Measurements from ENCODE around the gene FTL. TPM values are rescaled to one million over a fixed set of nuclear protein-coding genes. Genes with fewer than 3 reads are reported as not detected.

FTL gene
- total RNA-seq, 2 experiments from 2014 or later, result 1,296 to 1,324 TPM

DNA sequence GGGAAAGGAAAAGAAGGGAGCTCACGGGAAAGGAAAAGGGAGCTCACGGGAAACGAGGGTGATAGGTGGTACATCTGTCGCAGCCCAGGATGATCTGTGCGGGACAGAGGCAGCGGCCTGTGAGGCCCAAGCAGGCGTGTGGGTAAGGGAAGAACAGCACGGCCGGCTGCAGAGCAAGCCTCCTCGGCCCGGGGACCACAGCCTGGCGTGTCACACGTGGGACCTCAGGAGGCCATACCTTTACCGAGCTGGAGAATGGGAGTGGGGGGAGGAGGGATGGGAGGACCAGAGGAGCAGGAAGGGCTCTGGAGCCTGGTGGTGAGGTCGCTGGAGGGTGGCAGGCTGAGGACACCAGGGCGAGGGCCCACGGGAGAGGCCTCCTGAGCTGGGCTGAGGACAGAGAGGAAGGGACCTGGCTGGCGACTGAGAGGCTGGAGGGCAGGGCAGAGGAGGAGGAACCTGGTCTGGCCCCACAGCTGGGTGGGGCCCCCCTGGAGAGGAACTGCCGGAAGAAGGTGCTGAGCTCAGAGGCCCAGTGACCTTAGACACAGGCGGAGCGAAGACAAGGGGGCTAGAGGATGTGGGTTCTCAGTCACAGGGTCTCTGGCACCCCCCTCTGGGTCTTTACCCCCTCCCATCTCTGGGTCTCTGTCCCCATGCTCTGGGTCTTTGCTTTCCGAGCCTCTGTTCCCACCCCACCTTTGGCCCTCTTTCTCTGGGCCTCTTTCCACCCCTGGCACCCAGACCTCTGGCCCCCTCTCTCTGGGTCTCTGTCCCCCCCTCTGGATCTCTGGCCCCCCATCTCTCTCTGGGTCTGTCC lies 2.9 kb upstream of the FTL start:
- H3K27me3 Mint-ChIP-seq, result no peaks in the 10 kb centered on the region
- H3K27ac Mint-ChIP-seq, result peak overlapping the region; percentile 100
- TF ChIP-seq, protein P1, sequence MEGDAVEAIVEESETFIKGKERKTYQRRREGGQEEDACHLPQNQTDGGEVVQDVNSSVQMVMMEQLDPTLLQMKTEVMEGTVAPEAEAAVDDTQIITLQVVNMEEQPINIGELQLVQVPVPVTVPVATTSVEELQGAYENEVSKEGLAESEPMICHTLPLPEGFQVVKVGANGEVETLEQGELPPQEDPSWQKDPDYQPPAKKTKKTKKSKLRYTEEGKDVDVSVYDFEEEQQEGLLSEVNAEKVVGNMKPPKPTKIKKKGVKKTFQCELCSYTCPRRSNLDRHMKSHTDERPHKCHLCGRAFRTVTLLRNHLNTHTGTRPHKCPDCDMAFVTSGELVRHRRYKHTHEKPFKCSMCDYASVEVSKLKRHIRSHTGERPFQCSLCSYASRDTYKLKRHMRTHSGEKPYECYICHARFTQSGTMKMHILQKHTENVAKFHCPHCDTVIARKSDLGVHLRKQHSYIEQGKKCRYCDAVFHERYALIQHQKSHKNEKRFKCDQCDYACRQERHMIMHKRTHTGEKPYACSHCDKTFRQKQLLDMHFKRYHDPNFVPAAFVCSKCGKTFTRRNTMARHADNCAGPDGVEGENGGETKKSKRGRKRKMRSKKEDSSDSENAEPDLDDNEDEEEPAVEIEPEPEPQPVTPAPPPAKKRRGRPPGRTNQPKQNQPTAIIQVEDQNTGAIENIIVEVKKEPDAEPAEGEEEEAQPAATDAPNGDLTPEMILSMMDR (IDR thresholded peaks at IDR 0.05), result no peak
- peaks cover 60% of the 10 kb centered on the region for H3K4me1 Mint-ChIP-seq (ENCODE audit: low read depth)
- DNase-seq (peak; percentile 80), ATAC-seq (peak; percentile 40)
- ChIA-PET POLR2A (interaction anchor here (0.7 to 1.5 kb wide), 7 partner anchors 8 to 90 kb away, joined by 3 to 6 read pairs (median 4); partner anchors contain the start of gene PPP1R15A), CTCF (interaction anchor here (0.8 to 1.1 kb wide), 3 partner anchors 8 to 174 kb away, joined by 3 to 6 read pairs (median 4); no protein-coding TSS in a partner anchor)
- peaks cover 45% of the 10 kb centered on the region for H3K36me3 Mint-ChIP-seq (ENCODE audit: low read depth)
- no peaks in the 10 kb centered on the region for H3K9me3 Mint-ChIP-seq
- H3K4me3 Mint-ChIP-seq, result peak overlapping the region; percentile 98
- intact Hi-C loops (cut with micrococcal nuclease), result loop anchor here (10.0 kb wide), 1 partner anchor 87 kb away; the partner anchor contains the start of gene PPP1R15A

DNA sequence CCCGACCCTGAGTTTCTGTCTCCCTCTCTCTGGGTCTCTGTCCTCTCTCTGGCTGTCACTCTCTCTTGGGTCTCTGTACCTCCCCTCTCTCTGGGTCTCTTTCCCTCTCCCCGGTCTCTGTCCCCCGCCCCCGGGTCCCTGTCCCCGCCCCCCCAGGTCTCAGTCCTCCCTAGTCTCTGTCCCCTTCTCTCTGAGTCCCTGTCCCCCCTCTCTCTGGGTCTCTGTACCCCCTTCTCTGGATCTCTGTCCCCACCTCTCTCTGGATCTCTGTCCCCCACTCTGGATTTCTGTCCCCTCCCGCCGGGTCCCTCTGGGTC lies 2.3 kb upstream of the FTL start:
- DNase-seq (no peak), ATAC-seq (no peak)
- POLR2A ChIA-PET, result interaction anchor here (0.7 to 1.5 kb wide), 4 partner anchors 8 to 90 kb away, joined by 3 to 5 read pairs (median 4); partner anchors contain the start of gene PPP1R15A
- TF ChIP-seq, protein P1 (IDR thresholded peaks at IDR 0.05), result no peak
- CTCF ChIA-PET, result interaction anchor here (0.8 to 1.1 kb wide), 3 partner anchors 8 to 175 kb away, joined by 3 to 6 read pairs (median 4); no protein-coding TSS in a partner anchor
- Mint-ChIP-seq H3K27ac (peak overlapping the region; percentile 100), H3K27me3 (no peaks in the 10 kb centered on the region), H3K36me3 (ENCODE audit: low read depth) (peaks cover 45% of the 10 kb centered on the region), H3K9me3 (no peaks in the 10 kb centered on the region), H3K4me3 (peak overlapping the region; percentile 98), H3K4me1 (ENCODE audit: low read depth) (peaks cover 60% of the 10 kb centered on the region)
- intact Hi-C loops (cut with micrococcal nuclease), result loop anchor here (10.0 kb wide), 1 partner anchor 88 kb away; the partner anchor contains the start of gene PPP1R15A

DNA sequence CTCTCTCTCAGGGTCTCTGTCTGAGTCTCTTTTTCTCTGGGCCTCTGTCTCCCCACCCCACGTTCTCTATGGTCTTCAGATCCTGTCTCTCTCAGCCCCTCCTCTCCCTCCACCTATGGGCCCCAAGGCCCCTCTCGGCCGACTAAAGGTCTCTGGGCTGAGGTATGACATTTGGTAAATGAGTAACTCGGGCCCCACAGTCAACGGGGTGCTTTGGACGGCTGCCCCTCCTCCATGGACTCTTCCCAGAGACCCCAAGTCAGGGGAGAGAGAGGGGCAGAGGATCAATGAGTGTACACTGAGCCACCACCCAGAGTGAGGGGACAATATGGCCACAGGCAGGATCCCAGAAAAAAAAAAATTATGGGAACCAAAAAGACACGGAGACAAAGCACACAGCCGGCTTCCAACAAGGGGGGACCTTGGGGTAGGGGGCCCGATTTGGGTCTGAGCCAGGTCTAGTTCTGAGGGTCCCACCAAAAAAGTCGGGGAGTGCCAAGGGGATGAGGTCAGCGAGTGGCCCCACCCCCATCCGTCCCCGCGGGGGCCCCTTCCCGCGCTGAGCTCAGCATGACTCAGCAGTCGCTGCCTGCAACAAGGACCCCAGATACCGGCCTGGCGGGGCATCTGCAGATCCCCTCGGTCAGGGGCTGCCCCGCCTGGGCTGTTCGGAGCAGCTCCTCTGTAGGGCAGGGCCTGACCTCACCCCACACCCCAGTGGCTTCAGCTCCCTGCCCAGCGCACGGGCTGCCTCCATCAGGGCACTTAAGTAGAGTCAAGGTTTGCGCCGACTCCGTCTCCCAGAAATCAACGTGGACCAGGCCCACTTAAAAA lies 1.5 kb upstream of the FTL start:
- Mint-ChIP-seq H3K4me3 (peak overlapping the region; percentile 98), H3K36me3 (ENCODE audit: low read depth) (peaks cover 42% of the 10 kb centered on the region), H3K4me1 (ENCODE audit: low read depth) (peaks cover 60% of the 10 kb centered on the region), H3K9me3 (no peaks in the 10 kb centered on the region), H3K27me3 (no peaks in the 10 kb centered on the region), H3K27ac (peak overlapping the region; percentile 100)
- intact Hi-C loops (cut with micrococcal nuclease), result loop anchor here (10.0 kb wide), 1 partner anchor 89 kb away; the partner anchor contains the start of gene PPP1R15A
- DNase-seq, result peak; percentile 91
- TF ChIP-seq, protein P1 (IDR thresholded peaks at IDR 0.05), result no peak
- CTCF ChIA-PET, result interaction anchor here (0.6 to 1.5 kb wide), 3 partner anchors 8 to 127 kb away, joined by 3 to 5 read pairs (median 3); partner anchors contain the start of gene HSD17B14
- POLR2A ChIA-PET, result interaction anchor here (0.8 to 6.2 kb wide), 7 partner anchors 9 to 153 kb away, joined by 3 to 53 read pairs (median 4); partner anchors contain the start of genes BAX, NUCB1, PPP1R15A and RUVBL2
- ATAC-seq, result peak; percentile 38

DNA sequence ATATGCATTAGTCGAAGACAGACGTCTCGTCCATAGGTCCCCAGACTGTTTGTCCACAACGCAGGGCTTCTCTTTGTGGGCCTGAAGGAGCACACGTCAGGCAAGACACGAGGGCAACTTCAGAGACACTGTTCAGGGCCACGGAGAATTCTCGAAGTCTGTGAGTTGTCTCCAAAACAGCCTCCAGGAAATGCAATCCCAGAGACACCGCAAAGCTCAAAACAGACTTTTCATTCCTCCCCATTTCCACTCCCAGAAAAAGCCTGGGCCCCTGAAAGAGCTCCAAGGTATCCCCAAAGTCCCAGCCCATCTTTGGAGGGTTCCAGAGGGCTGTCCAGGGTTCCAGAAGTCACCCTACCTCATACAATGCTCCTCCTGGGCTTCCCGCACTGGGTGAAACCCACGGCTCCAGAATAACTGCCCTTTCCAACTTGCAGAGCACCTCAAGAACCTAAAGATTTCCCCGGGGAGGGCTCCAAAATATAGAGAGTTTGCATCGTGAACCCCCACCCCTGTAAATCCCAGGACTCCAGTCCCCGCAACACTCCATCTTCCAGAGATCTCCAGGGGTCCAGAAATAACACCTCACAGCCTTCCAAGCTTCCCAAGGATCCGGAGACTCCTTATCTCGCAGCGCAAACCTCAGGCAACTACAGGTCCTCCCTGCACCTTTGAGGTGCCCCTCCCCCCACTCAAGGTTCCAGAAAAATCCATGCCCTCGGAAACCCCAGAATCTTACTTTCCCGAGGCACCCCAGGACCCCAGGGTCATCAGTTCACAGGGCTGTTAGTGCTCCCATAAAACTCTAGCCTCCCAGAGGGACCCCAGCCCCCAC lies 687 bp upstream of the FTL start:
- H3K4me1 Mint-ChIP-seq (ENCODE audit: low read depth), result peaks cover 56% of the 10 kb centered on the region
- intact Hi-C loops (cut with micrococcal nuclease), result loop anchor here (5.0 to 10.0 kb wide), 2 partner anchors 90 to 167 kb away; partner anchors contain the start of gene PPP1R15A
- CTCF ChIA-PET, result interaction anchor here (1.3 to 1.5 kb wide), 2 partner anchors 9 to 122 kb away, joined by 3 to 5 read pairs; no protein-coding TSS in a partner anchor
- peak overlapping the region; percentile 100 for H3K27ac Mint-ChIP-seq
- peaks cover 41% of the 10 kb centered on the region for H3K36me3 Mint-ChIP-seq (ENCODE audit: low read depth)
- no peaks in the 10 kb centered on the region for H3K9me3 Mint-ChIP-seq
- H3K27me3 Mint-ChIP-seq, result no peaks in the 10 kb centered on the region
- POLR2A ChIA-PET, result interaction anchor here (0.6 to 6.2 kb wide), 9 partner anchors 10 to 154 kb away, joined by 3 to 53 read pairs (median 6); partner anchors contain the start of genes BAX, NUCB1, PPP1R15A and RUVBL2
- DNase-seq (no peak), ATAC-seq (no peak)
- peak overlapping the region; percentile 98 for H3K4me3 Mint-ChIP-seq
- TF ChIP-seq, protein P1 (IDR thresholded peaks at IDR 0.05), result no peak
